Measurements from ENCODE around the gene SLC8A1. TPM values are rescaled to one million over a fixed set of nuclear protein-coding genes. Genes with fewer than 3 reads are reported as not detected.

The SLC8A1 gene
- total and polyA plus RNA-seq, 9 donors = 1.3 to 19.7 (median 7.7) TPM

DNA sequence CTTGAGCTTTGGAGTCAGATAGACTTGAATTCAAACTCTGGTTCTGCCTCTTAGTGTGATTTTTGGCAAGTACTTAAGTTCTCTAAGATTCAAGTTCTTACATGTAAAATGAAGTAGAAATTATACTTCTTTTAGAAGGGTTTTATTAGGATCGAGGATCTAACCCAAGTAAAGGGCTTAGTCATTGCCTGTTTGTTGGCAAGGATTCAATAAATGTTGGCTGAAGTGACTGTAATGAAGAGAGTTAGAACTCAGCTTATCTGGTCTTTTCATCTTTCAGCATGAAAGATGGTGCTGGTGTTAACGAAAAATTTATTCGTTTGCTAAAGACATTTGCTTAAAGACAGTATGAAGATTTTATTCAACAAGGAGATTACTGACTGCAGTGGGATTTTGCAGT lies 356.9 kb downstream of the SLC8A1 start:
- Histone ChIP-seq H3K4me1 (ENCODE audit: insufficient read depth) (peaks cover 5% of the 10 kb centered on the region), H3K9me3 (no peaks in the 10 kb centered on the region), H3K27ac (no peak overlapping the region), H3K4me3 (no peak overlapping the region), H3K27me3 (no peaks in the 10 kb centered on the region), H3K36me3 (no peaks in the 10 kb centered on the region)
- intact Hi-C loops (cut with DNase I) = no loop called here
- DNase-seq = no peak
- TF ChIP-seq POLR2A (IDR thresholded peaks at IDR 0.05) (no peak), EP300 (IDR thresholded peaks at IDR 0.05) (no peak)
- TF ChIP-seq, protein P1, sequence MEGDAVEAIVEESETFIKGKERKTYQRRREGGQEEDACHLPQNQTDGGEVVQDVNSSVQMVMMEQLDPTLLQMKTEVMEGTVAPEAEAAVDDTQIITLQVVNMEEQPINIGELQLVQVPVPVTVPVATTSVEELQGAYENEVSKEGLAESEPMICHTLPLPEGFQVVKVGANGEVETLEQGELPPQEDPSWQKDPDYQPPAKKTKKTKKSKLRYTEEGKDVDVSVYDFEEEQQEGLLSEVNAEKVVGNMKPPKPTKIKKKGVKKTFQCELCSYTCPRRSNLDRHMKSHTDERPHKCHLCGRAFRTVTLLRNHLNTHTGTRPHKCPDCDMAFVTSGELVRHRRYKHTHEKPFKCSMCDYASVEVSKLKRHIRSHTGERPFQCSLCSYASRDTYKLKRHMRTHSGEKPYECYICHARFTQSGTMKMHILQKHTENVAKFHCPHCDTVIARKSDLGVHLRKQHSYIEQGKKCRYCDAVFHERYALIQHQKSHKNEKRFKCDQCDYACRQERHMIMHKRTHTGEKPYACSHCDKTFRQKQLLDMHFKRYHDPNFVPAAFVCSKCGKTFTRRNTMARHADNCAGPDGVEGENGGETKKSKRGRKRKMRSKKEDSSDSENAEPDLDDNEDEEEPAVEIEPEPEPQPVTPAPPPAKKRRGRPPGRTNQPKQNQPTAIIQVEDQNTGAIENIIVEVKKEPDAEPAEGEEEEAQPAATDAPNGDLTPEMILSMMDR (IDR thresholded peaks at IDR 0.05) = no peak
- WGBS, 3 donors = 63 to 83% (median 72%) methylated on average over 3 of the region's 3 CpGs

DNA sequence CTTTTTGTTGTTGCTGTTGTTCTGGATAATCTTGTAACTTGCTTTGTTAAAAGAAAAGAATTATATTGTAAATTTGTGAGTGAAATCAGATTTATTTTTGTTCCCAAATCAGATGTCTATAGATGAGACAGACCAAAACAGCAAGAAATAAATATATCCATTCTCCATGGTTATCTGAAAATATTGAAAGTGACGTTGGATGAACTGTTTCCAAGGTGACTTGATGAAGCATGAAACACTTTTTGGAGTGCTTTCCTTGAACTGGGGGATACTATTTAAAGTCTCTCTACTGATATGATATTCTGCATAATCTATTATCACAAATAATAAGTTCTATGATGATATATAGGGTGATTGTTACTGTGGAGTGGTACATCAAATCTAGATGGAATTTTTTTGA lies 357.4 kb downstream of the SLC8A1 start:
- Histone ChIP-seq H3K27me3 (no peaks in the 10 kb centered on the region), H3K4me3 (no peak overlapping the region), H3K4me1 (ENCODE audit: insufficient read depth) (peaks cover 5% of the 10 kb centered on the region), H3K9me3 (no peaks in the 10 kb centered on the region), H3K27ac (no peak overlapping the region), H3K36me3 (no peaks in the 10 kb centered on the region)
- WGBS, 3 donors = 74 to 92% (median 91%) methylated on average over 1 of the region's 1 CpG
- intact Hi-C loops (cut with DNase I) = no loop called here
- DNase-seq = no peak
- TF ChIP-seq POLR2A (IDR thresholded peaks at IDR 0.05) = no peak
- no peak for TF ChIP-seq EP300 (IDR thresholded peaks at IDR 0.05)
- TF ChIP-seq, protein P1 (IDR thresholded peaks at IDR 0.05) = no peak

- no peaks in the 10 kb centered on the region for H3K36me3 ChIP-seq
- no peaks in the 10 kb centered on the region for H3K9me3 ChIP-seq
- intact Hi-C loops (cut with DNase I) = no loop called here
- WGBS, 3 donors = 19 to 34% (median 22%) methylated on average over 6 of the region's 6 CpGs
- H3K4me1 ChIP-seq (ENCODE audit: insufficient read depth) = peaks cover 5% of the 10 kb centered on the region
- no peak overlapping the region for H3K4me3 ChIP-seq
- H3K27me3 ChIP-seq = no peaks in the 10 kb centered on the region
- TF ChIP-seq EP300 (IDR thresholded peaks at IDR 0.05) = no peak
- TF ChIP-seq, protein P1 (IDR thresholded peaks at IDR 0.05) = no peak
- TF ChIP-seq POLR2A (IDR thresholded peaks at IDR 0.05) = no peak
- no peak overlapping the region for H3K27ac ChIP-seq
- DNase-seq = no peak
Measured at GRCh38 chr2:40093021-40093675, 358.7 kb downstream of the SLC8A1 start.

DNA sequence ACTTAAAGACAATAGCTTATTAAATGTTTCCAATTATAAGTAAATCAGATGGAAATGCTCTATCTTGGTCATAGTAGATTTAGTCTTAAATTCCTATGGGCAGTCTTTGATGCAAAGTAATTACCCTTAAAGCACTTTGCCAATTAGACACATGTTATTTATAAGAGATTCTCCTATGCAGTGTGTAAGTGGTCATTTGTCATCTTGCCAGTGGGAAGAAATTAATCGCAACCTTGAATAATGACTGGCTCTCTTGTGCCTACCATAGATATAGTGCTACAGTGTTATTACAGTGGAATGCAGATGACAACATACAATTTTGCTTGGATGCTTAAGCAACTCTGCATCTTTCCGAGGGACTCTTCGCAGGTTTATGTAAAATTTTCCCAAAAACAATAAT lies 361.8 kb downstream of the SLC8A1 start:
- H3K9me3 ChIP-seq = no peaks in the 10 kb centered on the region
- no peak overlapping the region for H3K4me3 ChIP-seq
- H3K36me3 ChIP-seq = no peaks in the 10 kb centered on the region
- H3K4me1 ChIP-seq (ENCODE audit: insufficient read depth) = no peaks in the 10 kb centered on the region
- no peaks in the 10 kb centered on the region for H3K27me3 ChIP-seq
- DNase-seq = no peak
- 83 to 91% (median 88%) methylated on average over 3 of the region's 3 CpGs for WGBS, 3 donors
- intact Hi-C loops (cut with DNase I) = no loop called here
- no peak for TF ChIP-seq EP300 (IDR thresholded peaks at IDR 0.05)
- no peak overlapping the region for H3K27ac ChIP-seq

DNA sequence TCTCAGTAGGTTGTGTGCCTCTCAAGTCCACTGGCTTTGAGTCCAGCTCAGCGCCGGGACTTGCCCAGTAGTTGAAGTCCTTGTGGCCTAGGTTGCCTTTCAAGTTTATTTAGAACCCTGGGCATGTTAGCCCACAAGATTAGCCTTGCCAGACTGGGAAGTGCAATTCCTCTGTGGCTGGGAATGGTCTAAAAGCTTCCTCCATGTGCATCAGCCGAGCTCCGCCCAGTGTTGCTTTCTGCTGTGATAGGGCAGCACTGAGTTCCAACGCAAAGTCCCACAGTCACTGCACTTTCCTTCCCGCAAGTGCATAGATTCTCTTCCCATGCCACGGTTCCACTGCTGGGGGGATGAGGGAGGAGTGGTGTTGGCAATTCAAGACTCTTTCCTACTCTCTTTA lies 364.0 kb downstream of the SLC8A1 start:
- no peaks in the 10 kb centered on the region for H3K4me1 ChIP-seq (ENCODE audit: insufficient read depth)
- H3K27ac ChIP-seq = no peak overlapping the region
- H3K27me3 ChIP-seq = no peaks in the 10 kb centered on the region
- H3K4me3 ChIP-seq = no peak overlapping the region
- DNase-seq = no peak
- H3K9me3 ChIP-seq = no peaks in the 10 kb centered on the region
- no peaks in the 10 kb centered on the region for H3K36me3 ChIP-seq
- intact Hi-C loops (cut with DNase I) = no loop called here
- 95 to 99% (median 96%) methylated on average over 7 of the region's 7 CpGs for WGBS, 3 donors
- TF ChIP-seq POLR2A (IDR thresholded peaks at IDR 0.05) = no peak
- TF ChIP-seq, protein P1 (IDR thresholded peaks at IDR 0.05) = no peak
- no peak for TF ChIP-seq EP300 (IDR thresholded peaks at IDR 0.05)
